Fibroblast of pulmonary artery (primary cell): Measurements from ENCODE around the gene PROSER3.

ENCODE experiments used
- DNase-seq: peaks from one replicate; pipeline ENCODE4 v3.0.0-alpha.2; 2010; ENCODE audit warnings: low read depth
- H3K4me3 ChIP-seq: replicated peaks from 2 replicates; pipeline ENCODE4 v1.5.1; 2011; ENCODE audit warnings: low read depth, mild to moderate bottlenecking, control low read depth, low read length, moderate library complexity
- CTCF ChIP-seq: IDR thresholded peaks from 2 replicates; pipeline ENCODE4 v1.5.1; 2011; ENCODE audit warnings: mild to moderate bottlenecking, control low read depth, low read length, inconsistent platforms; ENCODE audit errors: missing control alignments

PROSER3 gene

GRCh38 chr19:35730326-35730725 lies 27.6 kb upstream of the PROSER3 start:
- no peak for DNase-seq
- no peak for TF ChIP-seq CTCF
- no peak overlapping the region for H3K4me3 ChIP-seq

- no peak overlapping the region for H3K4me3 ChIP-seq
- TF ChIP-seq CTCF, result no peak
- DNase-seq, result no peak
Measured at GRCh38 chr19:35731353-35731752, 26.6 kb upstream of the PROSER3 start.

GRCh38 chr19:35731779-35732405 lies 26.1 kb upstream of the PROSER3 start:
- no peak for TF ChIP-seq CTCF
- no peak overlapping the region for H3K4me3 ChIP-seq

GRCh38 chr19:35732540-35733179 lies 25.3 kb upstream of the PROSER3 start:
- TF ChIP-seq CTCF, result no peak
- H3K4me3 ChIP-seq, result no peak overlapping the region
- DNase-seq, result no peak

More at GRCh38 chr19:35731779-35732405, 26.1 kb upstream of the PROSER3 start:
- DNase-seq, result no peak

GRCh38 chr19:35733180-35734125 lies 24.5 kb upstream of the PROSER3 start:
- TF ChIP-seq CTCF, result no peak
- no peak overlapping the region for H3K4me3 ChIP-seq
- DNase-seq, result no peak

- TF ChIP-seq CTCF, result no peak
- no peak overlapping the region for H3K4me3 ChIP-seq
- no peak for DNase-seq
Measured at GRCh38 chr19:35734273-35734672, 23.7 kb upstream of the PROSER3 start.
